ENCODE measurements around the gene ATP6V0A1.

Gene ATP6V0A1

GRCh38 chr17:42494673-42495072, 36.0 kb downstream of the ATP6V0A1 start:
- TF ChIP-seq GATA3 (IDR thresholded peaks at IDR 0.05; ENCODE audit: low read depth, low read length) (no peak), GATA2 (IDR thresholded peaks at IDR 0.05; ENCODE audit: low read depth, low read length) (no peak)

- TF ChIP-seq GATA3 (IDR thresholded peaks at IDR 0.05; ENCODE audit: low read depth, low read length) = no peak
- TF ChIP-seq GATA2 (IDR thresholded peaks at IDR 0.05; ENCODE audit: low read depth, low read length) = no peak
These were observed 40.1 kb downstream of the ATP6V0A1 start for GRCh38 chr17:42498828-42499227.

GRCh38 chr17:42502091-42502490, 43.4 kb downstream of the ATP6V0A1 start:
- TF ChIP-seq GATA3 (IDR thresholded peaks at IDR 0.05; ENCODE audit: low read depth, low read length) = no peak
- no peak for TF ChIP-seq GATA2 (IDR thresholded peaks at IDR 0.05; ENCODE audit: low read depth, low read length)

DNA sequence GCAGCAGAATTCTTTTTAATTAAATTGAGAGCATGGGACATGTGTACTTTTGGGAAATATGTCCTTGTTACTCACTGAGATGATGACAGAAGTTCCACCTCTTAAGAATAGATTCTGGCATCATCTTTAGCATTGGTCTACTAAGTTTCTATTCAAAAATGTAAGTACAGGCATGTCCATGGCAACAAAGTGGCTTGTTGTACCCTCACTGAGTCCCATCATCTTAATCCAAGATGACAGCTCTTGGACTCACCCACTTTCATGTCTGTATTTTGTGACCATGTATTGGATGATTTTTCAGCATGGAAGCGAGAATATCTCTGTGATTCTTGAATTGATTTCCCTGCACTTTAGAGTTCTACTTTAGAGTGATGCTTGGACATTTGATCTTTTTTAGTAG, 44.2 kb downstream of the ATP6V0A1 start:
- TF ChIP-seq GATA3 (IDR thresholded peaks at IDR 0.05; ENCODE audit: low read depth, low read length) (no peak), GATA2 (IDR thresholded peaks at IDR 0.05; ENCODE audit: low read depth, low read length) (no peak)

DNA sequence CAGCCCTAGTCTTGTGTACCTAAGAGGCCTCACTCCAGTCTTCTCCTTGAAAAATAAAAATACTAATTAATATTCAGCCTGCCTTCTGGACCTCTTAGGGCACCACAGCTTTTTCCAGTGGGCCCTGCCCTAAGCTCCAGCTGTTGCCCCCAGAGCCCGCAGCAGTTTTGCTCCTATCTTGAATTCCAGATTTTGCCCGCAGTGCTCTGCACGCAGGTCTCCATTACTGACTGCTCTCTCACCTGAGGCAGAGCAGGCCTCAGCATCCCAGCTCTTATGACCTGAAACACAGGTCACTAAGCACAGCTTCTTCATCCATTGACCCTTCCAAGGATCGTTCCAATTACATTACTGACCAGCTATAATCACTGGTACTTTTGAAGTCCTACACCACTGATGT, 49.0 kb downstream of the ATP6V0A1 start:
- TF ChIP-seq GATA2 (IDR thresholded peaks at IDR 0.05; ENCODE audit: low read depth, low read length) (no peak), GATA3 (IDR thresholded peaks at IDR 0.05; ENCODE audit: low read depth, low read length) (no peak)

GRCh38 chr17:42508426-42509165, 49.9 kb downstream of the ATP6V0A1 start:
- no peak for TF ChIP-seq GATA3 (IDR thresholded peaks at IDR 0.05; ENCODE audit: low read depth, low read length)
- TF ChIP-seq GATA2 (IDR thresholded peaks at IDR 0.05; ENCODE audit: low read depth, low read length) = no peak

GRCh38 chr17:42509409-42509808, 50.7 kb downstream of the ATP6V0A1 start:
- TF ChIP-seq GATA3 (IDR thresholded peaks at IDR 0.05; ENCODE audit: low read depth, low read length) = no peak
- TF ChIP-seq GATA2 (IDR thresholded peaks at IDR 0.05; ENCODE audit: low read depth, low read length) = no peak

DNA sequence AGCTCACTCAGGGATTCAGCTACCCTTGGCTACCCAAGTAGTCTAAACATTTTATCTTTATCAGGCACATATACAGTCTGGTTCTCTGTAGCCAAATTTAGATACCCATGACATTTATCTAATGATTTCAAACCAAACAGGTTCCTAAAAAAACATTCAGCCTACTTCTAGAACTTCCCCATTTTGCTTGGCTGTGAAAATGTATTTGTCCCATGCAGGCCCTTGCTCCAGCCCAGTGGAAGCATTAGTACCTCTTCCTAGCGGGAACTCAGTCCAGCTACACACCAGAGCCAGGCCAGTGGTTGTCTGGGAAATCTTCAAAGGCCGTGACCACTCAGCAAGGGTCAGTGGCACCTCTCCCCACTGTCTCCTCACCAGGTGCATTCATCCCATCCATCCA, 51.2 kb downstream of the ATP6V0A1 start:
- TF ChIP-seq GATA3 (IDR thresholded peaks at IDR 0.05; ENCODE audit: low read depth, low read length) (no peak), GATA2 (IDR thresholded peaks at IDR 0.05; ENCODE audit: low read depth, low read length) (no peak)

- TF ChIP-seq GATA3 (IDR thresholded peaks at IDR 0.05; ENCODE audit: low read depth, low read length) (no peak), GATA2 (IDR thresholded peaks at IDR 0.05; ENCODE audit: low read depth, low read length) (no peak)
These were observed 53.6 kb downstream of the ATP6V0A1 start for GRCh38 chr17:42512246-42512645.

GRCh38 chr17:42512733-42513251, 54.1 kb downstream of the ATP6V0A1 start:
- no peak for TF ChIP-seq GATA2 (IDR thresholded peaks at IDR 0.05; ENCODE audit: low read depth, low read length)

DNA sequence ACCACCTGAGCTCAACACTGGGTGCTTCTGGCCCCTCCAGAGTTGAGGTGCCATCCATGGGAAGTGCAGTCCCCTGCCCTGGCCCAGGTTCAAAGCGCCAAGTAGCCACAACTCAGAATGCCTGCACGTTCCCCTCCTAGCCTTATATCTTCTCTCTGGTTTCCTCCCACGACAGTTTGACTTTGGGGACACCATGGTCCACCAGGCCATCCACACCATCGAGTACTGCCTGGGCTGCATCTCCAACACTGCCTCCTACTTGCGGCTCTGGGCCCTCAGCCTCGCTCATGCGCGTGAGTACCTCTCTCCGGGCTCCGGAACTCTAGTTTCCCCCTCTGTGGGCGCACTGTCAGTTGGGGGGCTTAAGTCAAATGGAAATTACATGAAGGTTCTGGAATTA, 55.0 kb downstream of the ATP6V0A1 start:
- no peak for TF ChIP-seq GATA3 (IDR thresholded peaks at IDR 0.05; ENCODE audit: low read depth, low read length)
- no peak for TF ChIP-seq GATA2 (IDR thresholded peaks at IDR 0.05; ENCODE audit: low read depth, low read length)

DNA sequence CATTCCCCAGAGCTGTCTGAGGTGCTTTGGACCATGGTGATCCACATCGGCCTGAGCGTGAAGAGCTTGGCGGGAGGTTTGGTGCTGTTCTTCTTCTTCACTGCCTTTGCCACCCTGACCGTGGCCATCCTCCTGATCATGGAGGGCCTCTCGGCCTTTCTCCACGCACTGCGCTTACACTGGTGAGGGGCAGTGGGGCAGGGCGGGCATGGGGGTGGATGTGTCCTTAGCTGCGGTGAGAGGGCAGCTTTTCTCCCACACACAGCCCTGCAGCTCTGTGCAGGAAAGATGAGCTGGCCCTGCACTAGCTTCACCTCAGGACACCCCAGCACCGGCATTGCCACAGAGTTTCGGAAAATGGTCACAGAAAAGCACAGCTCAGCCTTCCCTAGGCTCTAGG, 55.6 kb downstream of the ATP6V0A1 start:
- no peak for TF ChIP-seq GATA2 (IDR thresholded peaks at IDR 0.05; ENCODE audit: low read depth, low read length)
- TF ChIP-seq GATA3 (IDR thresholded peaks at IDR 0.05; ENCODE audit: low read depth, low read length) = no peak

GRCh38 chr17:42514867-42515266, 56.2 kb downstream of the ATP6V0A1 start:
- TF ChIP-seq GATA2 (IDR thresholded peaks at IDR 0.05; ENCODE audit: low read depth, low read length) (no peak), GATA3 (IDR thresholded peaks at IDR 0.05; ENCODE audit: low read depth, low read length) (no peak)

DNA sequence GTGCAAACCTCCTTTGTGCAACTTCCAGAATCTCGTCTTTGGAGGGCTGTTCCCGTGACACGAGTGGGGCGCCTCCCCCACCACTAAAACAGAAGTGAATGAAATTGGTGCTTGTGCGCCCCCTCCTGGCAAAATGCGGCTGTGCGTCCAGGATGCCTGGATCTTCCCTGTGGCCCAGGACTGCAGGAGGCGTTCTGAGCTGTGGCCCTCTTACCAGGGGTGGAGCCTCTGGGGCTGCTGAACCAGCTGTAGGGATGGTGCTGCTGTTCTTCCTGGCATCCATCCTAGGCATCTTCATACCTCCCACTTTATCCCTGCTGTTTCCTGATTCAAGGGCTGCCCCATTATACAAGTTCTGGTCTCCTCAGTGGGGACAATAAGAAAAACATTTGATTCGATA, 58.8 kb downstream of the ATP6V0A1 start:
- TF ChIP-seq GATA2 (IDR thresholded peaks at IDR 0.05; ENCODE audit: low read depth, low read length) = no peak
- TF ChIP-seq GATA3 (IDR thresholded peaks at IDR 0.05; ENCODE audit: low read depth, low read length) = no peak

DNA sequence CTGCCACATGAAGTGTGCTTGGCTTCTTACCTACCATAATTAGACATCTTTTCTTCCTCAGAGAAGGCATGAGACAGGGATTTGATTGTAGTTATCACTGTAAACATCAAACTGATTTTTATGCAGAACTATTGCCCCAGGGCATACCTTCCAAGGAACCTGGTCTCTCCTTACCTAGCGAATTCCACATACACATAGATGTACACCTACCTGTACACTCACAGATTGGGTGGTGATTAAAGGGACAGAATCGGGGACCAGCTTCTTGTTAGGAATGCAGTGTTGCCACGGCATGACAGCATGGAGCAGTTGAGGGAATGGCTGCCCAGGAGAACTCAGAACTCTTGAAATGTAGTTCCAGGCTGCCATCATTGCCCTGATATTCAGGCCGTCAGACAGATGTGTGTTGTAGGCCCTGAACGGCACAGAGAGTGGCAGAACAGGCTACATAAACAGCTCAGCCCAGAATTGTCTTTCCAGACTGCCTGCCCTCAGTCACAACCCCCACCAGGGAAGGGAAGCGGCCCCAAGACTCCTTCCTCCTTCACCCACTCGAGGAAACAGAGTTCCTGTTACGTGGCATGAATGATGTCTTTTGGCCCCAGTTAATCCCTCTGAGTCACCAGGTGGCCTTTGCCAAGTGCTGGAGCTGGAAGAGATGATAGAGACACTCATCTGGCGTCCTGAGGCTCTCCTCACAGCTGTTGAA, 59.5 kb downstream of the ATP6V0A1 start:
- TF ChIP-seq GATA2 (IDR thresholded peaks at IDR 0.05; ENCODE audit: low read depth, low read length) = no peak
- no peak for TF ChIP-seq GATA3 (IDR thresholded peaks at IDR 0.05; ENCODE audit: low read depth, low read length)

Data from SH-SY5Y (cell line).